ENCODE measurements around the gene ATP1B2.

The ATP1B2 gene

GRCh38 chr17:7650509-7651096 lies at the start of gene ATP1B2:
TSS of gene ATP1B2 (plus strand) at chr17:7650926. CDS start at chr17:7651519, 593 bp downstream.
- Histone ChIP-seq H3K4me3 (ENCODE audit: low read depth in 1 of 5, low read length in 5 of 5) (peak within 1 kb of the TSS; percentile 52 to 58 (median 54)), H3K27ac (ENCODE audit: low read depth, low read length) (no peak within 1 kb of the TSS), H3K36me3 (ENCODE audit: control insufficient read depth in 5 of 5, insufficient read depth in 5 of 5, low read length in 5 of 5) (no peaks in the 10 kb centered on the region), H3K9me3 (ENCODE audit: control insufficient read depth in 5 of 5, low read length in 5 of 5) (no peaks in the 10 kb centered on the region), H3K4me1 (ENCODE audit: control insufficient read depth in 5 of 5, insufficient read depth in 5 of 5, low read length in 5 of 5) (peaks cover 0 to 20% (median 17%) of the 10 kb centered on the region in 5 donors), H3K9ac (ENCODE audit: low read length in 5 of 5) (peak within 1 kb of the TSS in 2 of 5 donors; percentile 25 to 39), H3K27me3 (ENCODE audit: control insufficient read depth in 5 of 5, insufficient read depth in 4 of 5, low read length in 5 of 5) (peaks cover 9 to 50% (median 36%) of the 10 kb centered on the region in 5 donors)

GRCh38 chr17:7606280-7606679 lies 44.4 kb upstream of the ATP1B2 start:
- peaks cover 14 to 53% (median 39%) of the 10 kb centered on the region in 5 donors for H3K36me3 ChIP-seq (ENCODE audit: control insufficient read depth in 5 of 5, insufficient read depth in 5 of 5, low read length in 5 of 5)
- H3K4me1 ChIP-seq (ENCODE audit: control insufficient read depth in 5 of 5, insufficient read depth in 5 of 5, low read length in 5 of 5): peaks cover 0 to 5% (median 0%) of the 10 kb centered on the region in 5 donors
- H3K9ac ChIP-seq (ENCODE audit: low read length in 5 of 5): peak overlapping the region in 1 of 5 donors; percentile 10
- H3K9me3 ChIP-seq (ENCODE audit: control insufficient read depth in 5 of 5, low read length in 5 of 5): no peaks in the 10 kb centered on the region
- no peaks in the 10 kb centered on the region for H3K27me3 ChIP-seq (ENCODE audit: control insufficient read depth in 5 of 5, insufficient read depth in 4 of 5, low read length in 5 of 5)
- H3K27ac ChIP-seq (ENCODE audit: low read depth, low read length): no peak overlapping the region
- H3K4me3 ChIP-seq (ENCODE audit: low read depth in 1 of 5, low read length in 5 of 5): no peak overlapping the region

- Histone ChIP-seq H3K27me3 (ENCODE audit: control insufficient read depth in 5 of 5, insufficient read depth in 4 of 5, low read length in 5 of 5) (no peaks in the 10 kb centered on the region), H3K9ac (ENCODE audit: low read length in 5 of 5) (no peak overlapping the region), H3K4me1 (ENCODE audit: control insufficient read depth in 5 of 5, insufficient read depth in 5 of 5, low read length in 5 of 5) (peaks cover 0 to 34% (median 28%) of the 10 kb centered on the region in 5 donors), H3K36me3 (ENCODE audit: control insufficient read depth in 5 of 5, insufficient read depth in 5 of 5, low read length in 5 of 5) (peaks cover 3 to 14% (median 9%) of the 10 kb centered on the region in 5 donors), H3K4me3 (ENCODE audit: low read depth in 1 of 5, low read length in 5 of 5) (no peak overlapping the region), H3K27ac (ENCODE audit: low read depth, low read length) (no peak overlapping the region), H3K9me3 (ENCODE audit: control insufficient read depth in 5 of 5, low read length in 5 of 5) (no peaks in the 10 kb centered on the region)
These were observed 40.1 kb upstream of the ATP1B2 start for GRCh38 chr17:7610641-7611040.

- peaks cover 0 to 35% (median 28%) of the 10 kb centered on the region in 5 donors for H3K4me1 ChIP-seq (ENCODE audit: control insufficient read depth in 5 of 5, insufficient read depth in 5 of 5, low read length in 5 of 5)
- H3K9ac ChIP-seq (ENCODE audit: low read length in 5 of 5): peak overlapping the region in 4 of 5 donors; percentile 14 to 61 (median 48)
- H3K27me3 ChIP-seq (ENCODE audit: control insufficient read depth in 5 of 5, insufficient read depth in 4 of 5, low read length in 5 of 5): no peaks in the 10 kb centered on the region
- H3K36me3 ChIP-seq (ENCODE audit: control insufficient read depth in 5 of 5, insufficient read depth in 5 of 5, low read length in 5 of 5): peaks cover 0 to 11% (median 6%) of the 10 kb centered on the region in 5 donors
- no peaks in the 10 kb centered on the region for H3K9me3 ChIP-seq (ENCODE audit: control insufficient read depth in 5 of 5, low read length in 5 of 5)
- no peak overlapping the region for H3K27ac ChIP-seq (ENCODE audit: low read depth, low read length)
- H3K4me3 ChIP-seq (ENCODE audit: low read depth in 1 of 5, low read length in 5 of 5): no peak overlapping the region
These were observed 39.0 kb upstream of the ATP1B2 start for GRCh38 chr17:7611635-7612293.

GRCh38 chr17:7612294-7612640 lies 38.5 kb upstream of the ATP1B2 start:
- Histone ChIP-seq H3K9ac (ENCODE audit: low read length in 5 of 5) (peak overlapping the region in 3 of 5 donors; percentile 14 to 57 (median 38)), H3K27ac (ENCODE audit: low read depth, low read length) (no peak overlapping the region), H3K4me1 (ENCODE audit: control insufficient read depth in 5 of 5, insufficient read depth in 5 of 5, low read length in 5 of 5) (peaks cover 0 to 35% (median 28%) of the 10 kb centered on the region in 5 donors), H3K4me3 (ENCODE audit: low read depth in 1 of 5, low read length in 5 of 5) (no peak overlapping the region), H3K36me3 (ENCODE audit: control insufficient read depth in 5 of 5, insufficient read depth in 5 of 5, low read length in 5 of 5) (peaks cover 0 to 11% (median 6%) of the 10 kb centered on the region in 5 donors), H3K9me3 (ENCODE audit: control insufficient read depth in 5 of 5, low read length in 5 of 5) (no peaks in the 10 kb centered on the region), H3K27me3 (ENCODE audit: control insufficient read depth in 5 of 5, insufficient read depth in 4 of 5, low read length in 5 of 5) (no peaks in the 10 kb centered on the region)

- H3K36me3 ChIP-seq (ENCODE audit: control insufficient read depth in 5 of 5, insufficient read depth in 5 of 5, low read length in 5 of 5): peaks cover 0 to 11% (median 6%) of the 10 kb centered on the region in 5 donors
- H3K9ac ChIP-seq (ENCODE audit: low read length in 5 of 5): peak overlapping the region; percentile 68 to 95 (median 90)
- H3K27ac ChIP-seq (ENCODE audit: low read depth, low read length): peak overlapping the region; percentile 76
- H3K9me3 ChIP-seq (ENCODE audit: control insufficient read depth in 5 of 5, low read length in 5 of 5): no peaks in the 10 kb centered on the region
- peak overlapping the region; percentile 78 to 85 (median 82) for H3K4me3 ChIP-seq (ENCODE audit: low read depth in 1 of 5, low read length in 5 of 5)
- H3K27me3 ChIP-seq (ENCODE audit: control insufficient read depth in 5 of 5, insufficient read depth in 4 of 5, low read length in 5 of 5): no peaks in the 10 kb centered on the region
- H3K4me1 ChIP-seq (ENCODE audit: control insufficient read depth in 5 of 5, insufficient read depth in 5 of 5, low read length in 5 of 5): peaks cover 0 to 35% (median 28%) of the 10 kb centered on the region in 5 donors
These were observed 36.8 kb upstream of the ATP1B2 start for GRCh38 chr17:7613769-7614424.

- Histone ChIP-seq H3K9me3 (ENCODE audit: control insufficient read depth in 5 of 5, low read length in 5 of 5) (no peaks in the 10 kb centered on the region), H3K4me3 (ENCODE audit: low read depth in 1 of 5, low read length in 5 of 5) (peak within 1 kb of the TSS; percentile 78 to 85 (median 82)), H3K36me3 (ENCODE audit: control insufficient read depth in 5 of 5, insufficient read depth in 5 of 5, low read length in 5 of 5) (peaks cover 0 to 11% (median 6%) of the 10 kb centered on the region in 5 donors), H3K27me3 (ENCODE audit: control insufficient read depth in 5 of 5, insufficient read depth in 4 of 5, low read length in 5 of 5) (no peaks in the 10 kb centered on the region), H3K9ac (ENCODE audit: low read length in 5 of 5) (peak within 1 kb of the TSS; percentile 68 to 95 (median 90)), H3K4me1 (ENCODE audit: control insufficient read depth in 5 of 5, insufficient read depth in 5 of 5, low read length in 5 of 5) (peaks cover 0 to 35% (median 28%) of the 10 kb centered on the region in 5 donors), H3K27ac (ENCODE audit: low read depth, low read length) (peak within 1 kb of the TSS; percentile 76)
These were observed 36.1 kb upstream of the ATP1B2 start, which contains the start of gene FXR2 for GRCh38 chr17:7614425-7615264. TSS of gene FXR2 (minus strand) at chr17:7614897. CDS start at chr17:7614532, 365 bp downstream.

GRCh38 chr17:7615265-7615747 lies 35.4 kb upstream of the ATP1B2 start:
- H3K4me3 ChIP-seq (ENCODE audit: low read depth in 1 of 5, low read length in 5 of 5): peak overlapping the region; percentile 62 to 69 (median 66)
- H3K4me1 ChIP-seq (ENCODE audit: control insufficient read depth in 5 of 5, insufficient read depth in 5 of 5, low read length in 5 of 5): peaks cover 0 to 35% (median 28%) of the 10 kb centered on the region in 5 donors
- H3K27me3 ChIP-seq (ENCODE audit: control insufficient read depth in 5 of 5, insufficient read depth in 4 of 5, low read length in 5 of 5): no peaks in the 10 kb centered on the region
- no peaks in the 10 kb centered on the region for H3K9me3 ChIP-seq (ENCODE audit: control insufficient read depth in 5 of 5, low read length in 5 of 5)
- H3K36me3 ChIP-seq (ENCODE audit: control insufficient read depth in 5 of 5, insufficient read depth in 5 of 5, low read length in 5 of 5): peaks cover 0 to 11% (median 6%) of the 10 kb centered on the region in 5 donors
- peak overlapping the region; percentile 30 for H3K27ac ChIP-seq (ENCODE audit: low read depth, low read length)
- peak overlapping the region in 4 of 5 donors; percentile 53 to 68 (median 64) for H3K9ac ChIP-seq (ENCODE audit: low read length in 5 of 5)

- Histone ChIP-seq H3K36me3 (ENCODE audit: control insufficient read depth in 5 of 5, insufficient read depth in 5 of 5, low read length in 5 of 5) (no peaks in the 10 kb centered on the region), H3K9ac (ENCODE audit: low read length in 5 of 5) (no peak overlapping the region), H3K4me1 (ENCODE audit: control insufficient read depth in 5 of 5, insufficient read depth in 5 of 5, low read length in 5 of 5) (peaks cover 0 to 12% (median 7%) of the 10 kb centered on the region in 5 donors)
These were observed 32.1 kb upstream of the ATP1B2 start for GRCh38 chr17:7618608-7619007.

More at GRCh38 chr17:7618608-7619007, 32.1 kb upstream of the ATP1B2 start:
- H3K27me3 ChIP-seq (ENCODE audit: control insufficient read depth in 5 of 5, insufficient read depth in 4 of 5, low read length in 5 of 5): no peaks in the 10 kb centered on the region
- H3K4me3 ChIP-seq (ENCODE audit: low read depth in 1 of 5, low read length in 5 of 5): no peak overlapping the region
- no peaks in the 10 kb centered on the region for H3K9me3 ChIP-seq (ENCODE audit: control insufficient read depth in 5 of 5, low read length in 5 of 5)
- no peak overlapping the region for H3K27ac ChIP-seq (ENCODE audit: low read depth, low read length)
